GM13977 (cell line): ENCODE measurements around the gene LPP.

Experiments used
- DNase-seq: peaks from one replicate; pipeline ENCODE4 v3.0.0; 2012; ENCODE audit warnings: low spot score
- in situ Hi-C: fragments of 300-500 bp; cut with MboI; formaldehyde crosslinking; loops from one replicate; pipeline ENCODE4 v1.12.0; 2022; ENCODE audit warnings: low sequenced_read_pairs, low pct_unique_long_range_greater_than_20kb, mixed read lengths, inconsistent platforms; ENCODE audit not compliant: unreplicated experiment
- TF ChIP-seq, protein P1 (sequence below): IDR thresholded peaks from 2 replicates; pipeline ENCODE4 v1.5.1; 2012; ENCODE audit warnings: mild to moderate bottlenecking, control low read depth; ENCODE audit not compliant: insufficient read depth; ENCODE audit errors: extremely low read depth, missing control alignments

Gene LPP

DNA sequence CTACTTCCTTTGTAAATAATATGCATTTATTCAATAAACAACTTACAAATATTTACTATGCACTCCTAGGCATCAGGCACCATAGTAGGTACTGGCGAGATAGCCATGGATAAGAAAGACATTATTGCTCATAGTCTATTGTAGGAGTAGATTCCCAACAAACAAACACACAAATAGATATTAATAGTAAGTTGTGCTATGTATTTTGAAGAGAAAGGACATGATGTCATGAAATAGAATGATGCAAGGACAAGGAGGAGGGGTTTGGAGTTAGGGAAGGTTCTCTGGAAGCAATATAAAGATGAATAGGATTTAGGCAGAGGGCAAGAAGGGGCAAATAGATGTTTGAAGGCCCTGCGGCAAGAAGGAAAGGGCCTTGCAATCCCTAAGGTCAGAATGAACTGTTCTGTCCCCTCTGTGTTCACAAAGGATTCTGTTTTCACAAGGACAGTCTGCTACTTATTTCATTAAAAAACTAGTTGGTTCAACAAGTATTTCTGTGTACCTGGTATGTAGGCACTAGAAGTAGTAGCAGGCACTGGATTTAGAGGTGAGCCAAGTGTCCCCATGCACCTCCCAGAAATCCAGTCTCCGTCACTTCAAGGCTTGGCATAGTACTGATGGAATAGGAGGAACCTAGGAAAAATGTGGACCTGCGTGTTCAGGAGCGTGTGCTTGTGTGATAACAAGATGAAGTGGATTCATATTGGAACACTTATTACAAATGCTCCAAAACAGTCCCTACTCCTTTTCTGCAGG, 786.0 kb downstream of the LPP start:
- TF ChIP-seq, protein P1, sequence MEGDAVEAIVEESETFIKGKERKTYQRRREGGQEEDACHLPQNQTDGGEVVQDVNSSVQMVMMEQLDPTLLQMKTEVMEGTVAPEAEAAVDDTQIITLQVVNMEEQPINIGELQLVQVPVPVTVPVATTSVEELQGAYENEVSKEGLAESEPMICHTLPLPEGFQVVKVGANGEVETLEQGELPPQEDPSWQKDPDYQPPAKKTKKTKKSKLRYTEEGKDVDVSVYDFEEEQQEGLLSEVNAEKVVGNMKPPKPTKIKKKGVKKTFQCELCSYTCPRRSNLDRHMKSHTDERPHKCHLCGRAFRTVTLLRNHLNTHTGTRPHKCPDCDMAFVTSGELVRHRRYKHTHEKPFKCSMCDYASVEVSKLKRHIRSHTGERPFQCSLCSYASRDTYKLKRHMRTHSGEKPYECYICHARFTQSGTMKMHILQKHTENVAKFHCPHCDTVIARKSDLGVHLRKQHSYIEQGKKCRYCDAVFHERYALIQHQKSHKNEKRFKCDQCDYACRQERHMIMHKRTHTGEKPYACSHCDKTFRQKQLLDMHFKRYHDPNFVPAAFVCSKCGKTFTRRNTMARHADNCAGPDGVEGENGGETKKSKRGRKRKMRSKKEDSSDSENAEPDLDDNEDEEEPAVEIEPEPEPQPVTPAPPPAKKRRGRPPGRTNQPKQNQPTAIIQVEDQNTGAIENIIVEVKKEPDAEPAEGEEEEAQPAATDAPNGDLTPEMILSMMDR, result no peak
- in situ Hi-C loops, result no loop called here
- DNase-seq, result no peak
